Measurements from ENCODE around the gene LPCAT1. TPM values are rescaled to one million over a fixed set of nuclear protein-coding genes. Genes with fewer than 3 reads are reported as not detected.

The LPCAT1 gene
- total and polyA plus RNA-seq, 10 of the 15 experiments (the other 5 are each of a cell fraction or from before 2014, with no cell fraction given) = 2.3 to 109 (median 72.7) TPM

DNA sequence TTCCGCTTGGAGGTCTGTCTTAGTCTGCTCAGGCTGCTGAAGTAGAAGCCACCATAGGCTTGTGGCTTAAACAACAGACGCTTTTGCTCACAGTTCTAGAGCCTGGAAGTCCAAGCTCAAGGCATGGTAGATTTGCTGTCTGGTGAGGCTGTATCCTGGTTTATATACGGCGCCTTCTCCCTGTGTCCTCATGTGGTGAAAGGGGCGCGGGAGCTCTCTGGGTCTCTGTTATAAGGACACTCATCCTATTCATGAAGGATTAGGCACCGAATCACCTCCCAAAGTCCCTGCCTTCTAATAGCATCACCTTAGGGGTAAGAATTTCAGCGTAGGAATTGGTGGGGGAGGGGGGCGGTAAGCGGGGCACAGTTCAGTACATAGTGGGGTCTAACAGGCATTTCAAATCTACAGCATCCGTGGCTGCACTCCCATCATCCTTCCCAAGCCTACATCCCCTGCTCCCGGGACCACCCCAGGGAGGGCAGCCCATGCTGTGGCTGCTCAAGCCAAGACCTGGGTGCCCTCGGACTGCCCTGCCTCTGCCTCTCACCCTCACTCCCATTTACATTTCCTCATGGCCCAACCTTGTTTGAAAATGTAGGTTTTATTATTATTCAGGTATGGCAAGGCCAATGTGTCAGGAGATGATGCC is 15.1 kb upstream of the LPCAT1 start (continued):
- no peak for TF ChIP-seq BHLHE40 (IDR thresholded peaks at IDR 0.05; ENCODE audit: borderline replicate concordance in 1 of 2, low read depth in 2 of 2, low read length in 1 of 2)
- TF ChIP-seq MEF2B (IDR thresholded peaks at IDR 0.05; ENCODE audit: partially characterized antibody, poor library complexity, severe bottlenecking) = no peak
- no peak for TF ChIP-seq RB1 (IDR thresholded peaks at IDR 0.05; ENCODE audit: borderline replicate concordance)
- no peak for TF ChIP-seq PAX8 (IDR thresholded peaks at IDR 0.05)
- no peak for TF ChIP-seq SIX5 (IDR thresholded peaks at IDR 0.05; ENCODE audit: low read depth, low read length, severe bottlenecking)
- no peak for TF ChIP-seq CBX3 (IDR thresholded peaks at IDR 0.05; ENCODE audit: borderline replicate concordance, low read depth)
- no peak for TF ChIP-seq HCFC1 (IDR thresholded peaks at IDR 0.05; ENCODE audit: low read length)
- no peak for TF ChIP-seq NR2F1 (conservative IDR thresholded peaks at IDR 0.05)

DNA sequence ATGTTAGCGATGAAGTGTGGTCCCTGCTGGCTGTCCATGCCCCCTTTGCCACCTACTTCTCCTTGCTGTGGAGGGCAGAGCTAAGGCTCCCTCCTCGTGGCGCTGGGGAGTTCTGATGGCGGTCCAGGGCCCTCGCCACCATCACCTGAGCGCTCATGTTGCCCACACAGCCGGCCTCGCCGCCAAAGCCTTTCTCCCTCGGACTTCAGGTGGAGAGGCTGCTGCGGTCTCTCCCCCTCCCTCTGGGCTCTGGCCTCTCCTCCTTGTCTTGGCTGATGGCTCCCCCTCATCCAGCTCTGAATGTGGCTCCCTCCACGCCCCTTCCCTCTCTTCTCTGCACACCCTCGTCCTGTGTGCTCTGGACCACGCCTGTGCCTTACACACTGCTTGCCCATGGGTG is 14.5 kb upstream of the LPCAT1 start:
- H3K9ac ChIP-seq (ENCODE audit: control insufficient read depth, insufficient read depth, low read length) = no peak overlapping the region
- H3K79me2 ChIP-seq (ENCODE audit: control insufficient read depth, insufficient read depth, low read length) = no peaks in the 10 kb centered on the region
- H3K4me1 ChIP-seq (ENCODE audit: control insufficient read depth, insufficient read depth, low read length) = peaks cover 9% of the 10 kb centered on the region; the same call in 1 of the 2 replicates
- no peaks in the 10 kb centered on the region for H3K27me3 ChIP-seq (replicated peaks in 1 of 2; ENCODE audit: control insufficient read depth in 2 of 2, insufficient read depth in 2 of 2, low read length in 1 of 2)
- intact Hi-C loops (cut with micrococcal nuclease; ENCODE audit: unreplicated experiment) (loop anchor here (5.0 kb wide), 1 partner anchor 54 kb away; no protein-coding TSS in a partner anchor), in situ Hi-C loops (cut with MboI) (no loop called here)
- H3K4me3 ChIP-seq = no peak overlapping the region
- ChIA-PET SMC1A (ENCODE audit: uncharacterized antibody, unreplicated experiment) (interaction anchor here (4.2 kb wide), 1 partner anchor 35 kb away, joined by 18 read pairs; no protein-coding TSS in a partner anchor), RAD21 (ENCODE audit: unreplicated experiment) (no interaction called here), POLR2A (no interaction called here), CTCF (interaction anchor here (0.8 kb wide), 2 partner anchors 58 to 115 kb away, joined by 3 to 4 read pairs; no protein-coding TSS in a partner anchor)
- 90% methylated on average over 13 of the region's 14 CpGs for WGBS (ENCODE audit: insufficient coverage, insufficient replicate concordance, low lambda C conversion rate, missing lambda C conversion rate)
- H4K20me1 ChIP-seq (ENCODE audit: control insufficient read depth, insufficient read depth) = no peaks in the 10 kb centered on the region
- no peaks in the 10 kb centered on the region; the same call in 2 of the 3 replicates for H3K9me3 ChIP-seq (replicated peaks; ENCODE audit: control insufficient read depth, insufficient read depth, low read length)
- H3K4me2 ChIP-seq (ENCODE audit: control insufficient read depth, insufficient read depth) = no peak overlapping the region
- H3K36me3 ChIP-seq (ENCODE audit: control insufficient read depth in 2 of 2, insufficient read depth in 2 of 2, low read length in 1 of 2) = no peaks in the 10 kb centered on the region
- no TSS peak for BruUV-seq (replicated peaks)
- H2AFZ ChIP-seq (ENCODE audit: control insufficient read depth, low read depth, low read length) = no peak overlapping the region
- FAIRE-seq = no peak
- no peak for ATAC-seq
- no peak overlapping the region for H3K27ac ChIP-seq (ENCODE audit: control insufficient read depth, insufficient read depth)
- no peak for DNase-seq (ENCODE audit: low read depth, low spot score)
- no peak for TF ChIP-seq NFYB (IDR thresholded peaks at IDR 0.05; ENCODE audit: insufficient read depth, low read depth, low read length)
- TF ChIP-seq NFIC (IDR thresholded peaks at IDR 0.05; ENCODE audit: low read depth, low read length) = no peak
- TF ChIP-seq KAT2A (conservative IDR thresholded peaks at IDR 0.05; ENCODE audit: control insufficient read depth, low read depth, low read length) = no peak
- TF ChIP-seq MTA3 (IDR thresholded peaks at IDR 0.05; ENCODE audit: borderline replicate concordance, low read length) = no peak
- TF ChIP-seq MTA2 (IDR thresholded peaks at IDR 0.05; ENCODE audit: low read depth) = no peak
- no peak for TF ChIP-seq EGR1 (IDR thresholded peaks at IDR 0.05; ENCODE audit: borderline replicate concordance in 1 of 2, low read depth in 2 of 2, low read length in 2 of 2)
- TF ChIP-seq TCF12 (IDR thresholded peaks at IDR 0.05; ENCODE audit: low read depth, low read length) = no peak
- no peak for TF ChIP-seq HDAC6 (IDR thresholded peaks at IDR 0.05; ENCODE audit: unreplicated experiment)
- TF ChIP-seq PBX3 (IDR thresholded peaks at IDR 0.05; ENCODE audit: insufficient replicate concordance, low read depth, low read length) = no peak
- TF ChIP-seq ASH2L (IDR thresholded peaks at IDR 0.05; ENCODE audit: borderline replicate concordance, low read depth) = no peak
- no peak for TF ChIP-seq SPI1 (IDR thresholded peaks at IDR 0.05; ENCODE audit: borderline replicate concordance, insufficient read depth, low read depth, low read length)
- TF ChIP-seq HCFC1 (IDR thresholded peaks at IDR 0.05; ENCODE audit: low read length) = no peak
